ENCODE results near the gene TMEM253.

The TMEM253 gene

DNA sequence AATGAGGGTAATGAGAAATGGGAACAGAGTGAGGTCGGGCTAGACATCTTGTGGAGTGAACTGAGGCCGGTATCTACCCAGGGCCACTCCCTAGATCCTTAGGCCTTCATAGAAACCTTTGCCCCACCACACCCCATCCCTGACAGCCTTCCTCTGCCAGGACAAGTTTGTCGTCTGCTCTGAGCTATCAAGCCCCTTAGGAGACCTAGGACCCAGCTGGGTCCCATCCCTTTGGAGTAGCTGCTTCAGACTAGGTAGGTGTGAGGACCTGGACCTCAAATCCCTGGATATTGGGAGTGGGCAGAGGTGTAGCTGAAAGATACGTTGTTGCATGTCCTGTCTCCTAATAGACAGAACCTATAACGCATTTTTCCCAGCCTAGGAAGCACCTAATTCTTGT, at the start of gene TMEM253:
Gene TMEM253, plus strand, starts transcription at position 136 of the 400 bp plus-strand sequence. CDS start 278 bp downstream, outside the sequence.
- no peak for DNase-seq (ENCODE audit: low spot score)

DNA sequence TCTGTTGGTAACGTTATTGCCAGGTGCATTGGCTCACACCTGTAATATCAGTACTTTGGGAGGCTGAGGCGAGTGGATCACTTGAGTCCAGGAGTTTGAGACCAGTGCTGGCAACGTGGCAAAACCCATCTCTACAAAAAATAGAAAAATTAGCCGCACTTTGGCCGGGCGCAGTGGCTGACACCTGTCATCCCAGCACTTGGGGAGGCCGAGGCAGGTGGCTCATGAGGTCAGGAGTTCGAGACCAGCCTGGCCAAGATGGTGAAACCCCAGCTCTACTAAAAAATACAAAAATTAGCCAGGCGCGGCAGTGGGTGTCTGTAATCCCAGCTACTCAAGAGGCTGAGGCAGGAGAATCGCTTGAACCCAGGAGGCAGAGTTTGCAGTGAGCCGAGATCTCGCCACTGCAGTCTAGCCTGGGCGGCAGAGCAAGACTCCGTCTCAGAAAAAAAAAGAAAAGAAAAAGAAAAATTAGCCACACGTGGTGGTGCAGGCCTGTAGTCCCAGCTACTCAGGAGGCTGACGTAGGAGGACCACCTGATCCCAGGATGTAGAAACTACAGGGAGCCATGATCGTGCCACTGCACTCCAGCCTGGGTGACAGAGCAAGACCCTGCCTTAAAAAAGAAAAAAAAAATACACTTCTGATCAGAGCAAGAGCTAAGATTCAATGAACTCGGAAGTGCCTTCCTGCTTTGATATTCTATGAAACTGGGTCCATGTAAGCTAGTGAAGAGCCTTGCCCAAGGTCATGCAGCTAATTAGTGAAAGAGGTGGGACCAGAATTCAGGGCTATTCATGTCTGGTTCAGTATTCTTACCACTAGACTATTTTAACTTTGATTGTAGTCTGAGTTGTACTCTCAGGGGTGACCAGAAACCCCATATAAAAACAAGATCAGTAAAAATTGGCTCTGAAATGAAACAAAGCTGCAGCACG, 47.4 kb upstream of the TMEM253 start:
- no peak for DNase-seq (ENCODE audit: low spot score)

DNA sequence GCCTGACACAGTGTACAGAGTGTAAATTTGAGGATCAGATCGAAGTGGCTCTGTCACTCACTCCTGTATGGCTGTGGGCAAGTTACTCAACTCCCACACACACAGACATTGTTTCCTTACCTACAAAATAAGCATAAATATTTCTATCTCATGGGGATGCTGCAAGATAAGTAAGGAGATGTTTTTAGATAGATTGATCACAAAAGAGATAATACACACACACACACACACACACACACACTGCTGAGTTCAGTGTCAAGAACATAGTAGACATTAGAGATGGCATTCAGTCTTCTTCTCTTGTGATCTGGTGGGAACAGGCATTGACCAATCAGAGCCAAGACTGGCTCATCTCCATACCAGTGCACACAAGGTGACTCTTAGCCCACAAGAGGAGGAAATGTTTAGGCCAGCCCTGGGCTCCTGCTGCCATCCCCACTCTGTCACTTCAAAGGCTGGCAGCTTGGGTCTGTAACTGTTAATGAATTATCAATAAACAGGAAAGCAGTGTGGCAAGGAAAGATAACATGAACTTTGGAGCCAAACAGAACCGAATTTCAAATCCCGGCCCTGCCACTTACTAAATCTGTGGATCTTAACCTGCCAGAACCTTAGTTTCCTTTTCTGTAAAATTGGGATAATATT, 46.6 kb upstream of the TMEM253 start:
- peak; percentile 26 for DNase-seq (ENCODE audit: low spot score)

DNA sequence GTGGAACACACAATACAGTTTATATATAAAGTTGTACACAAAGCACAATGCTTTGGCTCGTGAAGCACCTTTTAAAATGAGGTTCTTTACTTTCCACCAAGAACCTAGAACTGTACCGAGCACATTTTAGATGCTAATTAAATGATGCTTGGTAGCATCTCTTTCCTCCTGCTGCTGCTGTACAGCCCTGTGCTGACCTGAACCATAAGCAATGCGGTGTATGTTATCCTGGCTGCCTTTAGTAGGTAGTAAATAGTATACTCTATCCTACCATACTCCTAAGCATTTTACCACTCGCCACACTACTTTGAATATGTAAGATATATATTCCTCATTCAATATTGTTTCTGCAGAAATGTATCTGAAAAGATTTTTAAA, 46.1 kb upstream of the TMEM253 start:
- no peak for DNase-seq (ENCODE audit: low spot score)

DNA sequence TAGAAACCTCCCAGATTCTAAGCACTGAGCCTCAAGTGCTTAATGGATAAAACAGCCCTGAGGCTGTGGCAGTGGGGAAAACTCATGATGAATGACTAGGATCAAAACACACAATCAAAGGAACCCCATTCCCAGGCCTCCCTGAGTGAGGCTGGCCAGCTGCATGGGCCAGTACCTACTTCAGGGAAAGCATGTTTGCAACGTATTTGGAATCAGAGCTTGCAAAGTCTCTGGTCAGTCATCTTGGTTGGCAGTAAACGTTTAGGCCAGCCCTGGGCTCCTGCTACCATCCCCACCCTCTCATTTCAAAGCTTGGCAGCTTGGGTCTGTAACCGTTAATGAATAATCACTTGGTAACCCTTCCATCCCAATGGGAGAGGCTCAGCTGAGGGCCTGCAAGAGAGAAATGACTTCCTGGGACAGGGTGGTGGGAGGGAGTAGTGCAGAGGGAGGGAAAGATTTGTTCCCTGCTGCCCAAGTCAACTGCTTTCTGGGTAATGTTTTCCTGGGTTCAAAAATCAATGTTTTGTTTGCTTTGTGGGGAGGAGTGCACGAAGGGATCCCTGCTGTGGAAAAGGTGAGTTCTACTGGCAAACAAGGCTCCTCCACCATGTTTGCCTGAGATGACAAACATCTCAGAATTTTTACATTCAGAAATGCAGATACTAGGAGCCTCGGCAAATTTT, 45.3 kb upstream of the TMEM253 start:
- DNase-seq (ENCODE audit: low spot score): no peak

DNA sequence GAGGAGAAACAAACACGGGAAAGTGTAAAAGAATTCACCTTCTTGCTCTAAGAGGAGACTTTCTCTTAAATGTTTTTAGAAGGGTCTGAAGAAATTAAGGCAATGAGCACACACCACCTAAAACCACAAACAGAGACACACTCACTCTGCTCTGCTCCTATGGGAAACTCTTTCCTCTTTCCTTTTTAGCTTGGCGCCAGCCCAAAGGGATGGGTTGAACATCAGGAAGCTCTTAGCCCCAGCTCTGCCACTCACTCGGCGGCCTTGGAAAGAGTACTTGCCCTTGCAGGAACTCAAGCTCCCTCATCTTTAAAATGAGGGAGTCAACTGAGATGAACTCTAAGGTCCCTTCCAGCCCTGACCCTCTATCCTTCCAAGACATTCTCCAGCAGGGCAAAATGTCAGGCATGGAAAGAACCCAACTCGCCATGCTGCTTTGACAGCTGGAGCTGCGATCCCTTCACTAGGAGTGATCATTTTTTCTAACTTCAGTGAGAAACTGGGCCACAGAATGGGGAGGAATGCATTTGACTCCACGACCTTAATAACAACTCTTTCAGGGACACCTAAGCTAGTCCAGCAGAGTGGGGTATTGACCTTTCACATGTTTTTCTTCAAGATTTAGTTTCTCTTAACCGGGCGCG, 44.2 kb upstream of the TMEM253 start:
- no peak for DNase-seq (ENCODE audit: low spot score)

DNA sequence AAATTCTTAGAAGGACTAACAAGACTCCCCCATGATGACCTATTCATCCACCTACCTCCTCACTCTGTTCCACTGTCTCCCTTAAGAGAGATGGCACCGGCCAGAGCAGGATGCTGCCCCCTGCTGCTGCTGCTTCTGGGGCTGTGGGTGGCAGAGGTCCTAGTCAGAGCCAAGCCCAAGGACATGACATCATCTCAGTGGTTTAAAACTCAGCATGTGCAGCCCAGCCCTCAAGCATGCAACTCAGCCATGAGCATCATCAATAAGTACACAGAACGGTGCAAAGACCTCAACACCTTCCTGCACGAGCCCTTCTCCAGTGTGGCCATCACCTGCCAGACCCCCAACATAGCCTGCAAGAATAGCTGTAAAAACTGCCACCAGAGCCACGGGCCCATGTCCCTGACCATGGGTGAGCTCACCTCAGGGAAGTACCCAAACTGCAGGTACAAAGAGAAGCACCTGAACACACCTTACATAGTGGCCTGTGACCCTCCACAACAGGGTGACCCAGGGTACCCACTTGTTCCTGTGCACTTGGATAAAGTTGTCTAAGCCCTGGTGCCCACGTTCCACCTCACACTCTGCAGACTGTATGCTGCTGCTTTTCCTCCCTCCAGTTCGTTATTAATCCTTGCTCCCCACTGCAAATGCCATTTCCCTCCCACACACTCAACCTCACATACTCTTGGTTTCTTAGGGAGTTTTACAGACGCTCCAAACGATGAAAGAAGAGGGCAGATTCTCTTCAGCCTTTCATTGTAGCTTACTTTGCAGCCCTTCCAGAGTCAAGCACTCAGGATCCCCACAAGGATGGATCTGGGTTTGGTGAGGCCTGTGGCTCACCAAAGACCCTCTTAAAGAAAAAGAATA, 42.8 kb upstream of the TMEM253 start, which contains the start of gene RNASE8:
Gene RNASE8, plus strand, starts transcription at position 20 of the 873 bp plus-strand sequence. Its CDS starts 71 bp downstream, at position 91.
- DNase-seq (ENCODE audit: low spot score): peak; percentile 7

DNA sequence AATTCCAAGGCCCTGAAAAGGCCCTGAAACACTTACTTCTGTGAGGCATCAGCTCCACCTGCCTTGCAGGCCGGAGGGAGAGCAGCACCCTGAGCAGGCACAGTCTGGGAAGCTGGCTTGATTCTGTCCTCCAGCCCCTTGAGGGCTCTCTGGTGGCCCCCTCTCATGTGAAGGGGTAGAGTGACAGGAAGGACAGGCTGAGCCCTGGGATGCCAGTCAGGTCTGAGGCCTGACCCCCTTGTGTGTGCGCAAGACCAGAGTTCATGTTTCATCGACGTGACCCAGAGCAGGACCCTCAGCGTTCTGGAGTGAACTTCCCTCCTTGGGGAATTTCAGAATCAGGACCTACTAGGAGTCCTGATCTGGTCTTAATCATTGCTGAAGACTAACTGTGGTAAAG, 42.0 kb upstream of the TMEM253 start:
- DNase-seq (ENCODE audit: low spot score): no peak

DNA sequence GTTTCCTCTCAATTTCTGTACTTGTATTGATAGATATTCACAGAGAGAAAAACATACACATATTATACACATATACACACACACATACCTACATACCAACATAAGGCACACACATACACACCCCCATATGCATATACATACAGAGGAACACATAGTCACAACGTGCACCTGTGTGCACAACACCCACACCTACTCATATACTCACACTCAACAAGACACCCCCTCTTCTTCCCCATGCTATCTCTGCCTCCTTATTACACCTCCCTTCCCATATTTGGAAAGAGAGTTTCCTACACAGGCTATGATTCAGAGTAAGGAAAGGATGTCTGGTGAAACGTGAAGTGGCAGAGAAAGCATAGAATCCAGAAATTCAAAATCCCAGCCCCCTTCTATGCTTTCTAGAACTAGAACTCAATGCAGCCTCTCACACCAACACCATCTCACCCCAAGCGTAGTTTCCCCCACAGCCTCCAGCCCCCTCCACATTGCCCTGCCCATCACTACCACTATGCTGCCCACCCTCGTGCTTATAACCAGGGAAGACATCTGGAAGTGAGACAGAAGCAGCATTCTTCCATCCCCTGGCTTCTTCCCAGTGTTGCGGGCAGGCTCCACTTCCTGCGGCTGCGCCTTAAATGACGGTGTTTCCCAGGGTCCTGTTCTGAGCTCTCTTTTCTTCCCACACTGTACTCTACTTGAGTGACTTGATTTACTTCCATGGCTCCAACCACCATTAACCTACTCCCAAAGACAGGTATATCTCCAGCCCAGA, 40.8 kb upstream of the TMEM253 start:
- DNase-seq (ENCODE audit: low spot score): no peak

DNA sequence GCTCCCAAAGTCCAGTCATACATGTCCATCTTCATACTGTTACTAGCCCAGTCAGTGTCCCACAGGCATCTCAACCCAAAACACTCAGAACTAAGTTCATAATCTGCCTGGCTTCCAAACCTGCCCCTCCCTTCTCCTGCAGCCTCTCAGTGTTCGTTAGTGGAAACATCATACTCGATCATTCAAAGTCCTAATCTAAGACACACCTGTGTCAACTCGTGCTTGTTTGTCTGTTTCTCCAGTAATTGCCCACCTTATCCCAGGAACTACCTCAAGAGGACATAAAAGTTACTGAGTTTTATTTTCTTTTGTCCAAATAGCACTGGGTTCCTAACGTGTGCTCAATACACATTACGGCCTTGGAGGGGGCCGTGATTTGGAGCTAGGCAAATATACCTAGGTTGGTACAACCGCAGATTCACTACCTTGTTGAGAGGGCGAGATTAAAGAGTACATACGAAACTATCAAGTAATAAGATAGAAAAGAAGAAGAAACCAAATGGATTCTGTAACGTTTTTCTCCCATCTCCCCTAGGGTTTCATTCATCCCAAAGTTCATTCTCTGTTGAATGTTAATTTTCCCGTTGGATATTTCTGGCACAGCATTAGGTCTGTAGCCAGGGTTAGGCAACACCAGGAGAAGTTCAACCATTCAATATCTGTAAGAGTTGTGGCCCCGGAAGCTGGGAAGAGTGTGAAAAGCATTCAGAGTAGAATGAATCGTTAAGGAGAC, 40.1 kb upstream of the TMEM253 start:
- no peak for DNase-seq (ENCODE audit: low spot score)

DNA sequence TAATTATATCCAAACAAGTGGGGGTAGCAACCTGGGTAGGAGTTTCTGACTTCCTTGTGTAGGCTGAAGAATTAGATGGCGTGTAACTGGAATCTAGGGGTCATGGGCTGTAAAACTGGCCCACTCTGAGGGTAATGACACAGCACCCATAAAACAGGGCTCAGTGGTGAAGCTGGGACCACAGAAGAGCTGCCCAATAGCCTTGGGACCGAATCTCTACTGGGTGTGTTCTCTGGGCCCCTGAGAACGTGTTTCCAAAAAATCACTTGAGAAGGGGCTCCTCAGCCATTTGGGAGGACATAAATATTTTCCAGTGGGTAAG, 39.6 kb upstream of the TMEM253 start:
- DNase-seq (ENCODE audit: low spot score): no peak

DNA sequence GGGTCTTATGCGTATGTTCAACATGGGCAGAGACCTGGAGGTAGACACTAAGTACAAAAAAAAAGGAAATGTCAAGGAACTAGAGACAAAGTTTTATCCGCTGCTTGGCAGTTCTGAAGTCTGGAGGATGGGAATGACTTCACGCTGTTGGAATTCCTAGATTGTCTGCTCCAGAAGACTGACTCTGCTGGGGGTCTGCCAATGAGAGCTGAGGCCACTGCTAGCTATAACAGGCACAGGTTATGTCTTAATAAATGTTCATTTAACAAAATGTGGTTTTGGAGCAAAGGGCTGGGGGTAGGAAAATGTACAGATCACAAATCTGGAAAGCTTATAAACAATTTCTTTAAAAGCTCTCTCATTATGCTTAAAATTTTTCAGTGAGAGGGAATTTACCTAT, 37.4 kb upstream of the TMEM253 start:
- no peak for DNase-seq (ENCODE audit: low spot score)

DNA sequence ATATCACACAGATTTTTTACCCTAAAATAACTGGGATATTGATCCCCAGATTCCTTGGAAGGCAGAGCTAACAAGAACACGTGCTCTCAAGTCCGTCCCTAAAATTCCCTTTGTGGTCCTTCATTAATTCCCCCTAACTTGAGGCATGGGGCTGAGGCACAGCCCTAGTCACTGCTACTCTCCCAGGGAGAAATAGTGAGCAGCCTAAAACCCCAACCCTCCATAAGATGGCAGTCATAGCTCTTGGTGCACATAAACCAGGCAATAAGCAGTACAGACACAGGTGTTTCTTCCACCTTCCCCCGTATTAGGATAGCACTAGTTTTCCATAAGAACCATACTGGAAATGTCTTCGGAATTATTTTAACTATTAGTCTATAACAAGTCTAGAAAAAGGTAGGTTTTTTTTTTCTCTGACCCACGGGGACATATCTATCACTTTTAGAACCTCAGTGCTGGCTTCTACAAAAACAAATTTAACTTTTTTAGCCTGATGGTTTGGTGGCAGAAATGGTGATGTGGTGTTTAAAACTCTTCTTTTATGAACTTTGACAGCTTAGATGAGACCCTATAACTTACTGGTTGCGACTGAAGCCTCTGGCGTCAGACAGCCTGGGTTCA, 33.9 kb upstream of the TMEM253 start:
- DNase-seq (ENCODE audit: low spot score): peak; percentile 45

DNA sequence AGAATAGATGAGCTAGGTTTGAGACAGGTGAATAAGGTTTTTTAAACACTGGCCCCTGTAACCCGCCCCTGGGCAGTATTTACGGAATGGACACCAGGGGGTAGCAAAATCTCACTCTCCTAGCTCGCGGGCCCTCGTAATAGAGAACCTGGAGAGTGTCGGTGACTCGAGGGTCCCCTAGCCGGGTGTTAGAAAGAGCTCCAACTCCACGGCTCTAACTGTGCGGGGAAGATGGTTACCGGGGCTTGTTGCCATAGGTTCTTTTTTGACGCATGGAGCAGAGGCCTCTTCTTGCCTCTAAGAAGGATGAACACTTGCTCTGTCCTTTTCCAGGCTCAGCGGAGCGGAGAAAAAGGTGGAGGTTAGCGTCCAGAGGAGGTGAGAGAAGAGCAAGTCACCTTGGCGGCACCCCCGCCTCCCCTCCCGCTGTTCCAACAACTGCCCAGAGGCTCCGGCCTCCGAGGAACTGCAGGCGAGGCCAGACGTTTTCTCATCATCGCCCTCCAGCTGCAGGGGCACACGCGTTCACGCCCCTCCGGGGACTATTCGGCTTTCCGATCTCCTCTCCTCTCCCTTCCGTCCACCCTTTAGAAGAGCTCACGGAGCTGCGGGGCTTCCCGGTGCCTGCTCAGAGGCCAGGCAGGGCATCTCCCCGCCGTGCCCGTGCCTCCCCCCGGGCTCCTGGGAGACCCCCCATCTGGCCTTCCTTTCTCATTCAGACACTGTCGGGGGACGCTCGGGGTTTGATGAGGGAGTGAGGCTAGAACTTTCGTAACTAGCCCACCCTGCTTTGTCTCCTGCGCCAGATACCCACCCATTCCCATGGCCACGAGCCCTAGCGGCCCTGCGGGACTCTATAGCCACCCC, 32.1 kb upstream of the TMEM253 start:
- DNase-seq (ENCODE audit: low spot score): peak; percentile 59

DNA sequence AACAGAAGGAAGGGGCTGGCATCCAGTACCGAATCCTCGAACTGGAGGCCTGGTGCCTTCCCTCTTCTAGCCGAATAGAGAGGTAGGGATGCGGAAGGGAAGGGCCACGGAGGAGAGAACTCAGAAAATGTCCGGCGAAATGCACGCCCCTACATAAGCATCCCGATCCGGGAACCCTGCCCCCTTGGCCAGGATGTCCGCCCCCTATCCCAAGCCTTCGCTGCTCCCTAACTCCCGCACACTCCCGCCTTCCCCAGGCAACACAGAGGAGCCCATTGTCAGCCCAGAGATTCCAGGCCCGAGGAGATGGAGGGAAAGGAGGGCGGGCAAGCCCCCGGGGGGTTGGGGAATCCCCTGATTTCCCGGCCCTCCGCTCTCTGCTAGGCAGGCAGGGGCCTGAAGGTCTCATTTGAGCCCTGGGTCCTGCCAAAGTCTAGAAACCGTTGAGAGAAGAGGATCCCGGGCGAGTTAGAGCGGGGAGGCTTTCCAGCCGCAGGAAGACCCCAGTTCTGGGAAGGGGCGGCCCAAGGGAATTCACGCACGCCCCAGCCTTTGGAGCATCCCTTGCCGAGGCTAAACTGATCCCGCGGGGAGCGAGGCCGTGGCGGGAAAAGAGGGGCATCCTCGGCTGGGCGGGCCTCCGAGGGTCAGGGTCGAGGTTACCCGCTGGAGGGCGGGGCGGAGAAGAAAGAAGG, 31.3 kb upstream of the TMEM253 start:
- peak; percentile 16 for DNase-seq (ENCODE audit: low spot score)

DNA sequence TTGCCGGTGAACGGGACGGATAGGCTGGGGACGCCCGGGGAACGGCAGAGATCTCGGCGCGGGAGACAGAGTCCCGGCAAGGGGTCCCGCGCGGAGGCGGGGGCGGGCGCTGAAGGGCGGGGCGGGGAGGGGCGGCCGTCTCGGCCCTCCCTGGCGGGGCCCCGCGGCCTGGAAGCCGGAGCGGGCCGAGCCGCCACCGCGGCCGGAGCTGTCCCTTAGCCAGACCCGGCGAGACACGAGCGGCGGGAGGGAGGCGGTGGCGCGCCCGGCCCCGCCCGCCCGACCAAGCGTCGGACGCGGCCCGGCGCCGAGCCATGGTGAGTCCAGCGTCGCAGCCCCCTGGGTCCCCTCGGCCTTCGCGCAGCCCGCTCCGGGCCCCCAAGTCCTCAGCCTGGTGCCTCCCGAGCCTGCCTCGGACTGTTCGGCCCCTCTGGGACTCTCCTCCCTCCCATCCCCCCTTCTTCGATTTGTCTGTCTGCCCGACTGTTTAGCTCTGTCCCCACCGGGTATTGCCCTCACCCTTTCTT, 30.7 kb upstream of the TMEM253 start, which contains the start of gene ARHGEF40:
Gene ARHGEF40, plus strand, starts transcription at position 222 of the 527 bp plus-strand sequence. Its CDS starts 93 bp downstream, at position 315.
- peak; percentile 26 for DNase-seq (ENCODE audit: low spot score)

DNA sequence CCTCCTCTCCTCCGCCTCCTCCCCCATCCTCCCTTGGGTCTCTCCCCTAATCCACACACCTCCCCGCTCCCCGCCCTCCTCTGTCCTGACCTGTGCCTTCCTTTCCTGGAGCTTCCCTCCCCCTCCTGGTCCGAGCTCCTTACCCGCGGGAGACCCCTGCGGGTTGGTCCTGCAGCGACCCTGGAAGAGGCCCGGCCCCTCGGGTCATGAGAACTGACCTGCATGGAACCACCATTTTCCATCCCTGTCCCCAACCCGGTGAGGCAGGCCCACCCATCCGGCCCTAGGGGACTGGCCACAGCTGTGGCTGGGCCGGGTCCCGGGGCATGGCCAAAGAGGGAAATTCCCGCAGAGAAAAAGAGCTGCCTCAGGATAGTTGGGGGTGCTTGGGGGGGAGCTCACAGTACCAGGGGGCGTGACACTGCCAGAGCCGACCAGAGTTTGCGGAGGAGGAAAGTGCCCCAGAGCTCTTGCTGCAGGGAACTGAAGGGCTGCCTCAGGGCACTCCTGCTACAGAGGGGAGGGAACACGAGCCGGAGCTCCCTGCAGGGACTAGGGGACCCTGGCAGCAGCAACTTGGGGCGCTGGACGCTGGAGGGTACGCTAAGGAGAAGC, 30.1 kb upstream of the TMEM253 start:
- DNase-seq (ENCODE audit: low spot score): peak; percentile 26
